ENCODE data around the gene PSKH1. TPM values are rescaled to one million over a fixed set of nuclear protein-coding genes. Genes with fewer than 3 reads are reported as not detected.

PSKH1 gene
- polyA plus RNA-seq, 1 donor from 2014 or later, result 3.8 TPM

- Histone ChIP-seq H4K20me1 (ENCODE audit: insufficient read depth) (no peaks in the 10 kb centered on the region), H3K4me2 (ENCODE audit: low read length) (no peak overlapping the region), H3K9me3 (ENCODE audit: low read length) (no peaks in the 10 kb centered on the region), H3K79me2 (replicated peaks; ENCODE audit: insufficient read depth, low read length) (no peaks in the 10 kb centered on the region), H2AFZ (ENCODE audit: low read depth, low read length) (no peak overlapping the region), H3K27ac (ENCODE audit: low read length) (no peak overlapping the region), H3K27me3 (ENCODE audit: insufficient read depth, low read depth, low read length) (no peaks in the 10 kb centered on the region), H3K9me2 (ENCODE audit: insufficient read depth, low read length) (no peaks in the 10 kb centered on the region), H3K36me3 (ENCODE audit: insufficient read depth, low read length) (no peaks in the 10 kb centered on the region), H3F3A (ENCODE audit: insufficient read depth, low read length, poor library complexity, severe bottlenecking) (no peaks in the 10 kb centered on the region), H3K4me3 (ENCODE audit: low read length) (no peak overlapping the region), H3K9ac (ENCODE audit: low read length) (no peak overlapping the region)
- no peak for TF ChIP-seq RAD21 (conservative IDR thresholded peaks at IDR 0.05)
- TF ChIP-seq SMC3 (conservative IDR thresholded peaks at IDR 0.05; ENCODE audit: poor library complexity), result no peak
- no peak for TF ChIP-seq EZH2 (IDR thresholded peaks at IDR 0.05; ENCODE audit: borderline replicate concordance, insufficient read depth, low read length, poor library complexity, severe bottlenecking)
- no peak for TF ChIP-seq CTCF (IDR thresholded peaks at IDR 0.05; ENCODE audit: poor library complexity, severe bottlenecking)
- TF ChIP-seq MXI1 (conservative IDR thresholded peaks at IDR 0.05; ENCODE audit: poor library complexity, severe bottlenecking), result no peak
- no peak for TF ChIP-seq POLR2AphosphoS5 (IDR thresholded peaks at IDR 0.05)
- TF ChIP-seq TAF1 (IDR thresholded peaks at IDR 0.05; ENCODE audit: low read depth), result no peak
- TF ChIP-seq EP300 (conservative IDR thresholded peaks at IDR 0.05; ENCODE audit: poor library complexity, severe bottlenecking), result no peak
- no peak for TF ChIP-seq REST (IDR thresholded peaks at IDR 0.05; ENCODE audit: borderline replicate concordance)
These were observed 68.5 kb downstream of the PSKH1 start for GRCh38 chr16:67961551-67961957.

GRCh38 chr16:67962135-67962534 lies 69.1 kb downstream of the PSKH1 start:
- Histone ChIP-seq H3K9me2 (ENCODE audit: insufficient read depth, low read length) (no peaks in the 10 kb centered on the region), H3K9me3 (ENCODE audit: low read length) (no peaks in the 10 kb centered on the region), H2AFZ (ENCODE audit: low read depth, low read length) (no peak overlapping the region), H3K4me3 (ENCODE audit: low read length) (no peak overlapping the region), H3K27ac (ENCODE audit: low read length) (no peak overlapping the region), H3K4me2 (ENCODE audit: low read length) (no peak overlapping the region), H3K79me2 (replicated peaks; ENCODE audit: insufficient read depth, low read length) (no peaks in the 10 kb centered on the region), H3F3A (ENCODE audit: insufficient read depth, low read length, poor library complexity, severe bottlenecking) (no peaks in the 10 kb centered on the region), H3K9ac (ENCODE audit: low read length) (no peak overlapping the region), H3K27me3 (ENCODE audit: insufficient read depth, low read depth, low read length) (peaks cover 2% of the 10 kb centered on the region), H3K36me3 (ENCODE audit: insufficient read depth, low read length) (no peaks in the 10 kb centered on the region), H4K20me1 (ENCODE audit: insufficient read depth) (no peaks in the 10 kb centered on the region)
- TF ChIP-seq CTCF (IDR thresholded peaks at IDR 0.05; ENCODE audit: poor library complexity, severe bottlenecking), result no peak
- TF ChIP-seq RAD21 (conservative IDR thresholded peaks at IDR 0.05), result no peak
- TF ChIP-seq POLR2AphosphoS5 (IDR thresholded peaks at IDR 0.05), result no peak
- no peak for TF ChIP-seq TAF1 (IDR thresholded peaks at IDR 0.05; ENCODE audit: low read depth)
- TF ChIP-seq EP300 (conservative IDR thresholded peaks at IDR 0.05; ENCODE audit: poor library complexity, severe bottlenecking), result no peak
- TF ChIP-seq SMC3 (conservative IDR thresholded peaks at IDR 0.05; ENCODE audit: poor library complexity), result no peak
- TF ChIP-seq REST (IDR thresholded peaks at IDR 0.05; ENCODE audit: borderline replicate concordance), result no peak
- TF ChIP-seq EZH2 (IDR thresholded peaks at IDR 0.05; ENCODE audit: borderline replicate concordance, insufficient read depth, low read length, poor library complexity, severe bottlenecking), result no peak
